MM.1S (cell line): Measurements from ENCODE around the gene ZMYM5.

Source experiments
- CTCF ChIP-seq: fragments of 300-600 bp; sonication (generic); IDR thresholded peaks from 2 replicates; pipeline ENCODE4 v1.5.1; 2016; ENCODE audit warnings: antibody characterized with exemption, low read length, mixed read lengths
- EZH2 ChIP-seq: fragments of 300-600 bp; sonication (generic); optimal IDR thresholded peaks from 2 replicates; pipeline ENCODE3; 2017; ENCODE audit warnings: low read depth, mild to moderate bottlenecking, antibody characterized with exemption, low read length, mixed read lengths
- EZH2phosphoT487 ChIP-seq: fragments of 300-600 bp; sonication (generic); IDR thresholded peaks from 2 replicates; pipeline ENCODE4 v1.6.1; 2018; ENCODE audit warnings: antibody characterized with exemption, low read length

GRCh38 chr13:19794631-19795030 lies 68.8 kb downstream of the ZMYM5 start:
- TF ChIP-seq CTCF (no peak), EZH2phosphoT487 (no peak), EZH2 (no peak)
